IPS DF 6.9 (cell line): ENCODE results near the gene LAG3.

ENCODE experiments used
- DNase-seq: peaks from one replicate; pipeline ENCODE4 v3.0.0-alpha.2; 2013; ENCODE audit warnings: low read depth, low spot score
- H3K27ac ChIP-seq: one replicate; pipeline ENCODE4 v1.5.1; 2013; ENCODE audit warnings: low read length, control low read depth
- H3K27me3 ChIP-seq: 2 replicates; pipeline ENCODE4 v1.6.1; 2013; ENCODE audit warnings: mild to moderate bottlenecking, low read length; ENCODE audit not compliant: control insufficient read depth, insufficient read depth
- H3K36me3 ChIP-seq: 2 replicates; pipeline ENCODE4 v1.6.1; 2013; ENCODE audit warnings: low read length; ENCODE audit not compliant: control insufficient read depth, insufficient read depth
- H3K4me1 ChIP-seq: 2 replicates; pipeline ENCODE4 v1.6.1; 2013; ENCODE audit warnings: low read length; ENCODE audit not compliant: control insufficient read depth, insufficient read depth
- H3K4me3 ChIP-seq: 2 replicates; pipeline ENCODE4 v1.5.1; 2013; ENCODE audit warnings: mild to moderate bottlenecking, low read length
- H3K9me3 ChIP-seq: 2 replicates; pipeline ENCODE4 v1.6.1; 2013; ENCODE audit warnings: low read length, inconsistent platforms; ENCODE audit not compliant: control insufficient read depth, insufficient read depth
- WGBS: extraction: QIAGEN DNeasy Blood & Tissue Kit; methylation state at CpG from one replicate; pipeline ENCODE4 v1.1.7; 2013; ENCODE audit warnings: mixed read lengths, missing lambda C conversion rate; ENCODE audit not compliant: insufficient read length, insufficient coverage; 5-methylcytosine and 5-hydroxymethylcytosine counted together

Gene LAG3

DNA sequence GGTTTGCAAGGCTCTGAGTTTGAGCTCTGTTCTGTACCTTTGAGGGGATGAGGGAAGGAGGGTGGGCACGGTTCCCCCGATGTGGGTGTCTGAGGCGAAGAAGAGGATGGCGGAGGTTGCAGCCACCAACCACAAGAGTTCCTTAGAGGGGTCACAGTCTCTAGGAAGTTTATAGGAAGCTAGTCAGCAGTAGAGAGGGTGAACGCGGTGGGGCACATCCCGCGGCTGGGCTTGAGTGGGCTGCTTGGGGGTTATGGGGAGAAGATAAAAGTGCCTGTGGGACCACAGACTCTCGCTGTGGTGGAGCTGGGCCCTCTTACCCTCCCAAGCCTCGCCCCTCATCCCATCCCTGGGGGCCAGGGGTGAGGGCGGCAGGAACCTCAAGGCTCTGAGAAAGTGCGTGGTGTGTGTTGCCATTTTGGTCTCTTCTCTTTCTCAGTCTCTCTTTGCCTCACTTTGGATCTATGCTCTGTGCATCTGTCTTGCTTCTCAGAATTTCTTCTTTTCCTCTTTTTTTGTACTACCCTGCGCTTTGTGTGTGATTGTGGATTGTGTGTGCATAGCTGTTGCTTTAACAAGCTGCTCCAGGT is 19.7 kb downstream of the LAG3 start:
- H3K27me3 ChIP-seq, result no peaks in the 10 kb centered on the region
- H3K4me3 ChIP-seq, result no peak overlapping the region
- peaks cover under 1% of the 10 kb centered on the region; the same call in 1 of the 2 replicates for H3K4me1 ChIP-seq
- WGBS, result no CpG with 5 or more reads among the region's 13 CpGs
- no peak overlapping the region for H3K27ac ChIP-seq
- no peaks in the 10 kb centered on the region for H3K9me3 ChIP-seq
- DNase-seq, result no peak
- no peaks in the 10 kb centered on the region for H3K36me3 ChIP-seq

GRCh38 chr12:6792522-6793201 is 20.3 kb downstream of the LAG3 start:
- DNase-seq, result no peak
- Histone ChIP-seq H3K4me1 (peaks cover 1% of the 10 kb centered on the region; the same call in 1 of the 2 replicates), H3K27ac (no peak overlapping the region), H3K4me3 (no peak overlapping the region), H3K27me3 (no peaks in the 10 kb centered on the region), H3K9me3 (no peaks in the 10 kb centered on the region), H3K36me3 (no peaks in the 10 kb centered on the region)
- WGBS, result no CpG with 5 or more reads among the region's 12 CpGs

DNA sequence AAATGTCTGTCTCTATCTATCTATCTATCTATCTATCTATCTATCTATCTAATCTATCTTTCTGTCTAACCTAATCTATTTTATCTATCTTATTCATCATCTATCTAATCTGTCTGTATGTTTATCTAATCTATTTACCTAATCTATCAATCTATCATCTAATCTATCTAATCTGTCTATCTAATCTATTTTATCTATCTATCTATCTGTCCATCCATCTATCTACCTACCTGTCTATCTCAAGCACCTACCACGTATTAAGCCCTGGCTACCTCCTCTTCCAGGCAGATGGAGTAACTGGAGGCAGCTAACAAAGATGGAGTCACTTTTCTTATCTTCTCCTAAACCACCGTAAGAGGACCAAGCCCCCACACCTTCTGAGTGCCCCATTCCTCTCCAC is 22.8 kb downstream of the LAG3 start:
- no peaks in the 10 kb centered on the region for H3K27me3 ChIP-seq
- no peaks in the 10 kb centered on the region for H3K36me3 ChIP-seq
- no peak overlapping the region for H3K27ac ChIP-seq
- H3K4me3 ChIP-seq, result no peak overlapping the region
- H3K9me3 ChIP-seq, result no peaks in the 10 kb centered on the region
- peaks cover 1% of the 10 kb centered on the region; the same call in 1 of the 2 replicates for H3K4me1 ChIP-seq
- no peak for DNase-seq
- no CpG with 5 or more reads among the region's 2 CpGs for WGBS

DNA sequence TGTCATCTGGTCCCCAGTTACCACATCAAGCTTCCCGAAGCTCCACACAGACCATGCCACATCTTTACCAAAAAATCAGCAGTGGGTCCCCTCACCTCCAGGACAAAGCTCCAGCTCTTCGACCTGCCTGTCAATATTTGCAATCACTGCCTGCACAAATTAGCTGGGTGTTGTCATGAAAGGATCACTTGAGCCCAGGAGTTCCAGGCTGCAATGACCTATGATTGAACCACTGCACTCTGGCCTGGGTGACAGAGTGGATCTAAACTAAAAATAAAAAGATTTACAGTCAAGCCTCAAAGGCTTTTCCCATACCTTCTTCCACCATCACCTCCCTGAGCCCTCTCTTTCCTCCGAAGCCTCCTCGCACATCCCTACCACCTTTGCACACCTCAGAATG is 24.3 kb downstream of the LAG3 start:
- Histone ChIP-seq H3K4me1 (peaks cover 1% of the 10 kb centered on the region; the same call in 1 of the 2 replicates), H3K27me3 (no peaks in the 10 kb centered on the region)
- no CpG with 5 or more reads among the region's 4 CpGs for WGBS

GRCh38 chr12:6799147-6799546 is 26.8 kb downstream of the LAG3 start:
- Histone ChIP-seq H3K4me3 (no peak overlapping the region), H3K27me3 (no peaks in the 10 kb centered on the region), H3K27ac (no peak overlapping the region), H3K4me1 (peaks cover 1% of the 10 kb centered on the region; the same call in 1 of the 2 replicates), H3K36me3 (no peaks in the 10 kb centered on the region), H3K9me3 (no peaks in the 10 kb centered on the region)
- no CpG with 5 or more reads among the region's 5 CpGs for WGBS
- DNase-seq, result no peak

More for the DNA sequence above, 24.3 kb downstream of the LAG3 start:
- no peak overlapping the region for H3K27ac ChIP-seq
- no peak for DNase-seq
- no peaks in the 10 kb centered on the region for H3K9me3 ChIP-seq
- H3K4me3 ChIP-seq, result no peak overlapping the region
- H3K36me3 ChIP-seq, result no peaks in the 10 kb centered on the region

DNA sequence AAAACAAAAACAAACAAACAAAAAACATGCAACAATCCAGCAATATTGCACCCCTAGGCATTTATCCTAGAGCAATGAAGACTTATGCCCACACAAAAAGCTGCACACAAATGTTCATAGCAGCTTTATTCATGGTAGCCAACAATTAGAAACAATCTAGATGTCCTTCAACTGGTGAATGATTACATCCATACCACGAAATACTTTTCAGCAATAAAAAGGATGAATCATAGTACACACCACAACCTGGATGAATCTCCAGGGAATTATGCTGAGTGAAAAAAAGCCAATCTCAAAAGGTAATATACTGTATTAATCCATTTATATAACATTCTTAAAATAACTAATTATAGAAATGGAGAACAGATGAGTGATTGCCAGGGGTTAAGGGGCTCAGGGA is 34.9 kb downstream of the LAG3 start:
- Histone ChIP-seq H3K9me3 (no peaks in the 10 kb centered on the region), H3K4me1 (no peaks in the 10 kb centered on the region), H3K36me3 (no peaks in the 10 kb centered on the region), H3K27ac (no peak overlapping the region), H3K4me3 (no peak overlapping the region), H3K27me3 (no peaks in the 10 kb centered on the region)
- DNase-seq, result no peak
- WGBS, result no CpG with 5 or more reads among the region's 1 CpG

DNA sequence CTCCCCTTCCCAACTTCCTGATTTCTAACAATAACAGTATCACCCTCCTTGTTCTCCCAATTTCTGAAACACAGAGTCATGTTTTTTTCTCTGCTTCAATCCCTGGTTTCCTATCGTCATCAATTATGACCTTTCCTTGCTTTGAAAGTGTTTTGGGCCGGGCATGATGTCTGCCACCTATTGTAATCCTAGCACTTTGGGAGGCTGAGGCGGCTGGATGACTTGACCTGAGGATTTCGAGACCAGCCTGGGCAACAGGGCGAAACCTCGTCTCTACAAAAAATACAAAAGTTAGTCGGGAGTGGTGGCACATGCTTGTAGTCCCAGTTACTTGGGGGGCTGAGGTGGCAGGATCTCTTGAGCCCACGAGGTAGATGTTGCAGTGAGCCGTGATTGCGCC is 36.7 kb downstream of the LAG3 start:
- WGBS, result no CpG with 5 or more reads among the region's 10 CpGs
- Histone ChIP-seq H3K27ac (no peak overlapping the region), H3K36me3 (no peaks in the 10 kb centered on the region), H3K4me1 (no peaks in the 10 kb centered on the region), H3K4me3 (no peak overlapping the region), H3K27me3 (no peaks in the 10 kb centered on the region), H3K9me3 (no peaks in the 10 kb centered on the region)
- DNase-seq, result no peak

DNA sequence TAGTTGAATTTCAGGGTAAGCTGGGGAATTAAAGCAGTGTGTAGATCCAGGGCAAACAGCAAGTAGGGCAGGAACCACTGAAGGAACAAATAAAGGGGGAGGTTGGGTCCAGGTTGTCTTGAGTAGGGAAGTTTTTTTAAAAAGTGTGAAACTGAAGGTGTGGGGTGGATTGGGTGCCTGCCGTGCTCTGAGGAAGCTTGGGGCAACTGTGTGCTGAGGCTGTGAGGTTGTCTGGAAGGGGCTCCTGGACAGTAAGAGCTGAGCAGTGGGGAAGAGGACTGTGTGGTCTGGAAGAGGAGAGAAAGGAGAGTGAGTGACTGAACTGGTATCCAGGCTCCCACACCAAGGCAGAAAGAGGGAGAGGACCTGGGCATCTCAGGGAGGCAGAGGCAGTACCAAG is 38.4 kb downstream of the LAG3 start:
- H3K4me3 ChIP-seq, result no peak overlapping the region
- H3K27me3 ChIP-seq, result no peaks in the 10 kb centered on the region
- no peak for DNase-seq
- H3K27ac ChIP-seq, result no peak overlapping the region
- WGBS, result no CpG with 5 or more reads among the region's 1 CpG
- no peaks in the 10 kb centered on the region for H3K9me3 ChIP-seq
- H3K4me1 ChIP-seq, result no peaks in the 10 kb centered on the region
- no peaks in the 10 kb centered on the region for H3K36me3 ChIP-seq

DNA sequence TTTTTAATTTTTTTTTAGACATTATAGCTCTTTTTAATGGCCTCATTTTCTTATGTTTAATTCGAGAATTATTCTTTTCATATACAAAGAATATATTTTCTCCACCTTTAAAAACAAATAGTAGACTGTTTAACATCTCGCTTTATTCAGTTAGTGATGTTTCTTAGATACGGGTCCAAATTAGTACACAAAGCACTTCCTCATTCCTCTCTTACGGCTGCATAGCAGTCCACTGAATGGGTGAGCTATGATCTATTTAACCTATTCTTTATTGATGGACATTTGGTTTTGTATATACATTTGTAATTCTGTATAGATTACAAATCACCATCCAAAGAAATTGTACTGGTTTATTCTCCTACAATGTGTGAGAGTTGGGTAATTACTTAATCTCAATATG is 41.0 kb downstream of the LAG3 start:
- peaks cover 5% of the 10 kb centered on the region for H3K4me1 ChIP-seq
- WGBS, result no CpG with 5 or more reads among the region's 4 CpGs
- H3K9me3 ChIP-seq, result no peaks in the 10 kb centered on the region
- H3K36me3 ChIP-seq, result no peaks in the 10 kb centered on the region
- no peak for DNase-seq
- H3K27me3 ChIP-seq, result no peaks in the 10 kb centered on the region
- no peak overlapping the region for H3K27ac ChIP-seq
- no peak overlapping the region for H3K4me3 ChIP-seq

DNA sequence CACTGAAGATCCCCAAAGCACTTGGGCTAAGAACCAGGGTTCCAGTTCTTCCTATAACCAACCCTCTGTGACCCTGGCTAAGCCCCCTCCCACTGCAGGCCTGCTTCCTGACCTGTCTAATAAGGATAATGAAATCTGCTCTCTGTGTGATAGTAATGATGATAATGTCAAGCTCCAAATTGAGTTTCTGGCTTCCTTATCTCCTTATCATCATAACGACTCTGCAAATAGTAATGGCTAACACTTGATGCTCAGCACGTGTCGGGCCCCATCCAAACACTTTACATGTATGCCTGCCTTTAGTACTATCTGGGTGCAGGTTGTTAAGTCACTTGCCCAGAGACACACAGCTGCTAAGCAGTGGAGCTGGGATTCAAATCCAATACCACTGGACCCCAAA is 44.3 kb downstream of the LAG3 start:
- no peak overlapping the region for H3K4me3 ChIP-seq
- WGBS, result no CpG with 5 or more reads among the region's 3 CpGs
- H3K9me3 ChIP-seq, result no peaks in the 10 kb centered on the region
- H3K36me3 ChIP-seq, result no peaks in the 10 kb centered on the region
- H3K4me1 ChIP-seq, result peaks cover 16% of the 10 kb centered on the region
- DNase-seq, result no peak
- H3K27ac ChIP-seq, result no peak overlapping the region
- no peaks in the 10 kb centered on the region for H3K27me3 ChIP-seq

DNA sequence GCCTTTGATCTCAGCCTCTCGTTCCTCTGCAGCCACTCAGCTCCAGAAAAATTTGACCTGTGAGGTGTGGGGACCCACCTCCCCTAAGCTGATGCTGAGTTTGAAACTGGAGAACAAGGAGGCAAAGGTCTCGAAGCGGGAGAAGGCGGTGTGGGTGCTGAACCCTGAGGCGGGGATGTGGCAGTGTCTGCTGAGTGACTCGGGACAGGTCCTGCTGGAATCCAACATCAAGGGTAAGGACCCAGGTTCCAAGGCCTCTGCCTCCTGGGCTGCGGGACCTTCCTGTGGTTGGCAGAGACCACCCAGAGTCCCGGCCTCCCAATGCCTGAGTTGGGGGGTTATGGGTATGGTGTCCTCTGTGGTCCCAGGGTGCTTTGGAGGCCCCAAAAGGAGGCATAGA is 44.8 kb downstream of the LAG3 start:
- H3K4me3 ChIP-seq, result no peak overlapping the region
- WGBS, result no CpG with 5 or more reads among the region's 8 CpGs
- no peak for DNase-seq
- no peaks in the 10 kb centered on the region for H3K36me3 ChIP-seq
- H3K9me3 ChIP-seq, result no peaks in the 10 kb centered on the region
- H3K4me1 ChIP-seq, result peaks cover 16% of the 10 kb centered on the region
- H3K27me3 ChIP-seq, result no peaks in the 10 kb centered on the region
- no peak overlapping the region for H3K27ac ChIP-seq
